ENCODE results near the gene KPNA5. TPM values are rescaled to one million over a fixed set of nuclear protein-coding genes. Genes with fewer than 3 reads are reported as not detected.

KPNA5 gene
- total RNA-seq, 2 experiments from 2014 or later, result 60.0 to 66.0 TPM

DNA sequence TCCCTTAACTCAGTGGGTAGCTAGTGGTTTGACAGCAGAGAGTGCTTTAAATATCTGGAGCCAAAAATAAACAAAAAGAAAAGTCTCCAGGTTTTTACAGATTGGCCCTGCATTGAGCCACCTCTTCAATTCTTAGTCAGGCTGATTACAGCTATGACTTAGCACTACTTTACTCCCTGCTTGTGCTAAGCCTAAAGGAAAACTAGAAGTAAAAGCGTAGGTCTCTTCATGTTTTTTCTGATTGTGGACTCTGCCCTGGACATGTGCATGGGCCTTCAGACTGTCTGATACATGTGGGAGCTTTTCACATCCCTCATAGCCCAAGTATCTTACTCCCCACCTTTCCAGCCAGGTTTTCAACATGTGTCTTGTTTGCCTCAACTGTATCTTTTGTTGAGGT lies 33.3 kb downstream of the KPNA5 start:
- Histone ChIP-seq H3K4me3 (ENCODE audit: low read length) (no peak overlapping the region), H3K27me3 (ENCODE audit: control insufficient read depth in 1 of 2, insufficient read depth in 2 of 2, low read length in 2 of 2) (no peaks in the 10 kb centered on the region), H3K9me3 (ENCODE audit: control insufficient read depth in 1 of 2, insufficient read depth in 1 of 2, low read length in 2 of 2) (no peaks in the 10 kb centered on the region), H3K4me1 (ENCODE audit: insufficient read depth, low read length) (no peaks in the 10 kb centered on the region), H3K36me3 (ENCODE audit: insufficient read depth, low read length) (peaks cover 47% of the 10 kb centered on the region), H3K27ac (ENCODE audit: low read depth in 1 of 2, low read length in 2 of 2) (no peak overlapping the region)
- Mint-ChIP-seq H3K4me3 (no peak overlapping the region), H3K4me1 (ENCODE audit: low read depth) (peaks cover 14% of the 10 kb centered on the region), H3K36me3 (ENCODE audit: low read depth) (peaks cover 91% of the 10 kb centered on the region), H3K27ac (no peak overlapping the region), H3K9me3 (no peaks in the 10 kb centered on the region), H3K27me3 (no peaks in the 10 kb centered on the region)
- intact Hi-C loops (cut with DNase I, micrococcal nuclease), result no loop called here
- ATAC-seq (ENCODE audit: poor library complexity), result no peak
- TF ChIP-seq, protein P1, sequence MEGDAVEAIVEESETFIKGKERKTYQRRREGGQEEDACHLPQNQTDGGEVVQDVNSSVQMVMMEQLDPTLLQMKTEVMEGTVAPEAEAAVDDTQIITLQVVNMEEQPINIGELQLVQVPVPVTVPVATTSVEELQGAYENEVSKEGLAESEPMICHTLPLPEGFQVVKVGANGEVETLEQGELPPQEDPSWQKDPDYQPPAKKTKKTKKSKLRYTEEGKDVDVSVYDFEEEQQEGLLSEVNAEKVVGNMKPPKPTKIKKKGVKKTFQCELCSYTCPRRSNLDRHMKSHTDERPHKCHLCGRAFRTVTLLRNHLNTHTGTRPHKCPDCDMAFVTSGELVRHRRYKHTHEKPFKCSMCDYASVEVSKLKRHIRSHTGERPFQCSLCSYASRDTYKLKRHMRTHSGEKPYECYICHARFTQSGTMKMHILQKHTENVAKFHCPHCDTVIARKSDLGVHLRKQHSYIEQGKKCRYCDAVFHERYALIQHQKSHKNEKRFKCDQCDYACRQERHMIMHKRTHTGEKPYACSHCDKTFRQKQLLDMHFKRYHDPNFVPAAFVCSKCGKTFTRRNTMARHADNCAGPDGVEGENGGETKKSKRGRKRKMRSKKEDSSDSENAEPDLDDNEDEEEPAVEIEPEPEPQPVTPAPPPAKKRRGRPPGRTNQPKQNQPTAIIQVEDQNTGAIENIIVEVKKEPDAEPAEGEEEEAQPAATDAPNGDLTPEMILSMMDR (IDR thresholded peaks at IDR 0.05), result no peak
- DNase-seq, result no peak
- POLR2A ChIA-PET, result no interaction called here
- CTCF ChIA-PET, result no interaction called here

DNA sequence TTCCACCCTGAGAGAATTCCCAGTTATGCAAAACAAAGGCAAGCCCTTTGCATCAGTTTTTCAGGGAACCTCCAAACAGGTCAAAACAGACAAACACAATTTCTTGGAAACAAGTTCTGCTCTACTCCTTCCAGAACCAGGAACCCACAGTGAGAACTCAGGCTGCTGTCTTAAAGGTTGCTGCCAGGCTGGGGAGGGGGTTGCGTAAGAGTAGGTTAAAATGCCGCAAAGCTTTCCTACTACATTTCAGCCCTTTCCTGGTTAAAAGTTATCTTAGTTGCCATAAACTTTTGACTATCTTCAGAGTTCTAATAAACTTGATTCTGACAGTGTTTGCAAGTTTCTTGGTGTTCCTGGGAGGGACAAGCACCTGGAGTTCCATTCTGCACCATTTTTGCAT lies 33.8 kb downstream of the KPNA5 start:
- ATAC-seq (ENCODE audit: poor library complexity) (no peak), DNase-seq (no peak)
- Mint-ChIP-seq H3K36me3 (ENCODE audit: low read depth) (peaks cover 91% of the 10 kb centered on the region), H3K4me1 (ENCODE audit: low read depth) (peaks cover 14% of the 10 kb centered on the region), H3K9me3 (no peaks in the 10 kb centered on the region), H3K27me3 (no peaks in the 10 kb centered on the region), H3K27ac (no peak overlapping the region), H3K4me3 (no peak overlapping the region)
- POLR2A ChIA-PET, result no interaction called here
- Histone ChIP-seq H3K27ac (ENCODE audit: low read depth in 1 of 2, low read length in 2 of 2) (no peak overlapping the region), H3K9me3 (ENCODE audit: control insufficient read depth in 1 of 2, insufficient read depth in 1 of 2, low read length in 2 of 2) (no peaks in the 10 kb centered on the region), H3K27me3 (ENCODE audit: control insufficient read depth in 1 of 2, insufficient read depth in 2 of 2, low read length in 2 of 2) (no peaks in the 10 kb centered on the region), H3K36me3 (ENCODE audit: insufficient read depth, low read length) (peaks cover 52% of the 10 kb centered on the region), H3K4me1 (ENCODE audit: insufficient read depth, low read length) (no peaks in the 10 kb centered on the region), H3K4me3 (ENCODE audit: low read length) (no peak overlapping the region)
- intact Hi-C loops (cut with DNase I, micrococcal nuclease), result no loop called here
- TF ChIP-seq, protein P1 (IDR thresholded peaks at IDR 0.05), result no peak
- CTCF ChIA-PET, result no interaction called here

DNA sequence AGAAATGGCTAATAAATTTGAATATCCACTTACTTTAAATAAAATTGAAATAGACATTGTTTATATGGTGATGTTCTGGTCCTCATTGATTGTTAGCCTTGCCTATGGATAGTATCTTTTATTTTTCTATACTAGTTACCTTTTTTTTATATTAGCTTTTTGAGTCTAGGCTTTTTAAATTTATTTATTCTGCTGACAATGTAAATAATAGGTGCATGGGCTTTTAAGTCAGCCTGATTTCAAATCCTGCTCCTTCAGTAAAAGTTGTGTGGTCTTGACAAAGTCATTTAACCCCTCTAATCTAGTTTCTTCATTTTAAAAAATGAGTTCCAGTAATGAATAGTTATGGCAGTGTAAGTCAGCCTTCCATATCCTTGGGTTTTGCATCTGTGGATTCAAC lies 45.9 kb downstream of the KPNA5 start:
- Mint-ChIP-seq H3K9me3 (no peaks in the 10 kb centered on the region), H3K4me1 (ENCODE audit: low read depth) (no peaks in the 10 kb centered on the region), H3K27me3 (no peaks in the 10 kb centered on the region), H3K4me3 (no peak overlapping the region), H3K27ac (no peak overlapping the region), H3K36me3 (ENCODE audit: low read depth) (peaks cover 94% of the 10 kb centered on the region)
- Histone ChIP-seq H3K9me3 (ENCODE audit: control insufficient read depth in 1 of 2, insufficient read depth in 1 of 2, low read length in 2 of 2) (no peaks in the 10 kb centered on the region), H3K27me3 (ENCODE audit: control insufficient read depth in 1 of 2, insufficient read depth in 2 of 2, low read length in 2 of 2) (no peaks in the 10 kb centered on the region), H3K36me3 (ENCODE audit: insufficient read depth, low read length) (peaks cover 77% of the 10 kb centered on the region), H3K4me3 (ENCODE audit: low read length) (no peak overlapping the region), H3K27ac (ENCODE audit: low read depth in 1 of 2, low read length in 2 of 2) (no peak overlapping the region), H3K4me1 (ENCODE audit: insufficient read depth, low read length) (no peaks in the 10 kb centered on the region)
- TF ChIP-seq, protein P1 (IDR thresholded peaks at IDR 0.05), result no peak
- CTCF ChIA-PET, result no interaction called here
- intact Hi-C loops (cut with DNase I, micrococcal nuclease), result no loop called here
- ATAC-seq (ENCODE audit: poor library complexity), result no peak
- POLR2A ChIA-PET, result no interaction called here
- no peak for DNase-seq
